GM12801 (cell line): ENCODE measurements around the gene GTF2A1L.

ENCODE experiments used
- TF ChIP-seq, protein P1 (sequence below): IDR thresholded peaks from one replicate; pipeline ENCODE4 v1.5.1; 2011; ENCODE audit warnings: control low read depth; ENCODE audit not compliant: insufficient read length; ENCODE audit errors: extremely low read depth

Gene GTF2A1L

DNA sequence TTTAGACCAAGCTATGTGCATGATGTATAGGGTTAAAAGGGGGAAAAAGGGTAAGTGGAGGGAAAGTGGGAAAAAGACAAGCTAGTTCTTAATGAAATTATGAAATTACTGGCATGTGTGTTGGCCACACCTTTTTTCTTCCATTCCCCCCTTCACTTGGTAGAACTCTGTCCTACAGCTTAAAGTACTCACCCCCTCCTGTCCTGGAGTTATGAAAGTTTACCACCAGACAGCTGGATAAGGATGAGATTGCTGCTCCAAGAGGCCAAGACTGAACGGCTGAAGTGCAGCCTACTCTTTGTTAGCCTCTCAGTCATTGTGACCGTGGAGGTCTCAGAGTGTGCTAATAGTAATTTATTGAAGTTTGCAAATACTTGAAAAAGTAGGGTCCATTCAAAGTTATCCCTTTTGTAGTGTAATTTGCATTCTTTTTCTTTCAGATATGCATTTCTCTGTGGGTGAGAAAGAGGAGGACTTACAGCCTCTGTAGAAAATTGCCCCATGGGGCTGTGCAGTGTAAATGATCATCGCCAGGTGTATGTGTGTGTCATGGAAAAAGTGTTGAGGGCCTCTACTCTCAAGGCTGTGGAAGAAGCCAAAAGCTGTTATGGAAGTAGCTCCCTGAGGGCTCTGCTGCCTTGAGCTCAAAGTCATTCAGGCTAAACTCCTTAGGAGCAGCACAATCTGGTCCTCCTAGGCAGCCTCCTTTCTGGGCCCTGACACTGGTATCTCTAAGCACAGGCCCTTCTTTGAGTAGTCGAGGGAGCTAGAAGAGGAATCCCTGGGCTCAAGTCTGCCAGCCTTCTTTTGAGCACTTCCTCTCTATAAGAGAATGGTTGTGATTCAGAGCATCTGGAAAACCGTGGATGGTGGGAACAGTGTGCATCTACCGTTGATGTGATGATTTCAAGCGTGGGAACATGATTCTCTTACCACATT, 91.7 kb downstream of the GTF2A1L start:
- TF ChIP-seq, protein P1, sequence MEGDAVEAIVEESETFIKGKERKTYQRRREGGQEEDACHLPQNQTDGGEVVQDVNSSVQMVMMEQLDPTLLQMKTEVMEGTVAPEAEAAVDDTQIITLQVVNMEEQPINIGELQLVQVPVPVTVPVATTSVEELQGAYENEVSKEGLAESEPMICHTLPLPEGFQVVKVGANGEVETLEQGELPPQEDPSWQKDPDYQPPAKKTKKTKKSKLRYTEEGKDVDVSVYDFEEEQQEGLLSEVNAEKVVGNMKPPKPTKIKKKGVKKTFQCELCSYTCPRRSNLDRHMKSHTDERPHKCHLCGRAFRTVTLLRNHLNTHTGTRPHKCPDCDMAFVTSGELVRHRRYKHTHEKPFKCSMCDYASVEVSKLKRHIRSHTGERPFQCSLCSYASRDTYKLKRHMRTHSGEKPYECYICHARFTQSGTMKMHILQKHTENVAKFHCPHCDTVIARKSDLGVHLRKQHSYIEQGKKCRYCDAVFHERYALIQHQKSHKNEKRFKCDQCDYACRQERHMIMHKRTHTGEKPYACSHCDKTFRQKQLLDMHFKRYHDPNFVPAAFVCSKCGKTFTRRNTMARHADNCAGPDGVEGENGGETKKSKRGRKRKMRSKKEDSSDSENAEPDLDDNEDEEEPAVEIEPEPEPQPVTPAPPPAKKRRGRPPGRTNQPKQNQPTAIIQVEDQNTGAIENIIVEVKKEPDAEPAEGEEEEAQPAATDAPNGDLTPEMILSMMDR = no peak

GRCh38 chr2:48711343-48711742, 93.7 kb downstream of the GTF2A1L start:
- TF ChIP-seq, protein P1 = no peak

GRCh38 chr2:48712151-48712550, 94.5 kb downstream of the GTF2A1L start:
- TF ChIP-seq, protein P1 = no peak

- TF ChIP-seq, protein P1 = no peak
These were observed 96.0 kb downstream of the GTF2A1L start for GRCh38 chr2:48713647-48714046.

- TF ChIP-seq, protein P1 = no peak
These were observed 96.6 kb downstream of the GTF2A1L start for GRCh38 chr2:48714245-48714644.

- TF ChIP-seq, protein P1 = no peak
These were observed 97.6 kb downstream of the GTF2A1L start for GRCh38 chr2:48715042-48715899.

GRCh38 chr2:48715956-48716355, 98.3 kb downstream of the GTF2A1L start:
- TF ChIP-seq, protein P1 = no peak
